GM23248 (cell line): ENCODE data around the gene CCNG2.

Experiments
- EZH2 ChIP-seq: fragments of 200-600 bp; sonication (generic); IDR thresholded peaks from 2 replicates; pipeline ENCODE4 v1.6.1; 2018; ENCODE audit warnings: antibody characterized with exemption, mild to moderate bottlenecking; ENCODE audit not compliant: insufficient read depth, poor library complexity, severe bottlenecking
- EZH2phosphoT487 ChIP-seq: fragments of 200-600 bp; sonication (generic); IDR thresholded peaks from 2 replicates; pipeline ENCODE4 v1.6.1; 2018; ENCODE audit warnings: antibody characterized with exemption, moderate library complexity, mild to moderate bottlenecking, low read depth; ENCODE audit not compliant: insufficient read depth

GRCh38 chr4:77215107-77215506 is 58.1 kb downstream of the CCNG2 start:
- TF ChIP-seq EZH2phosphoT487: no peak
- TF ChIP-seq EZH2: no peak
